ENCODE results near the gene CPNE7.

DNA sequence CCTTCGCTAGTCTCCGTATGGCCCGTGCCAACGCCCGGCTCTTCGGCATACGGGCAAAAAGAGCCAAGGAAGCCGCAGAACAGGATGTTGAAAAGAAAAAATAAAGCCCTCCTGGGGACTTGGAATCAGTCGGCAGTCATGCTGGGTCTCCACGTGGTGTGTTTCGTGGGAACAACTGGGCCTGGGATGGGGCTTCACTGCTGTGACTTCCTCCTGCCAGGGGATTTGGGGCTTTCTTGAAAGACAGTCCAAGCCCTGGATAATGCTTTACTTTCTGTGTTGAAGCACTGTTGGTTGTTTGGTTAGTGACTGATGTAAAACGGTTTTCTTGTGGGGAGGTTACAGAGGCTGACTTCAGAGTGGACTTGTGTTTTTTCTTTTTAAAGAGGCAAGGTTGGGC, 12.6 kb upstream of the CPNE7 start:
- TF ChIP-seq, protein P1, sequence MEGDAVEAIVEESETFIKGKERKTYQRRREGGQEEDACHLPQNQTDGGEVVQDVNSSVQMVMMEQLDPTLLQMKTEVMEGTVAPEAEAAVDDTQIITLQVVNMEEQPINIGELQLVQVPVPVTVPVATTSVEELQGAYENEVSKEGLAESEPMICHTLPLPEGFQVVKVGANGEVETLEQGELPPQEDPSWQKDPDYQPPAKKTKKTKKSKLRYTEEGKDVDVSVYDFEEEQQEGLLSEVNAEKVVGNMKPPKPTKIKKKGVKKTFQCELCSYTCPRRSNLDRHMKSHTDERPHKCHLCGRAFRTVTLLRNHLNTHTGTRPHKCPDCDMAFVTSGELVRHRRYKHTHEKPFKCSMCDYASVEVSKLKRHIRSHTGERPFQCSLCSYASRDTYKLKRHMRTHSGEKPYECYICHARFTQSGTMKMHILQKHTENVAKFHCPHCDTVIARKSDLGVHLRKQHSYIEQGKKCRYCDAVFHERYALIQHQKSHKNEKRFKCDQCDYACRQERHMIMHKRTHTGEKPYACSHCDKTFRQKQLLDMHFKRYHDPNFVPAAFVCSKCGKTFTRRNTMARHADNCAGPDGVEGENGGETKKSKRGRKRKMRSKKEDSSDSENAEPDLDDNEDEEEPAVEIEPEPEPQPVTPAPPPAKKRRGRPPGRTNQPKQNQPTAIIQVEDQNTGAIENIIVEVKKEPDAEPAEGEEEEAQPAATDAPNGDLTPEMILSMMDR (conservative IDR thresholded peaks at IDR 0.05; ENCODE audit: low read depth, low read length), result no peak
- no peak for TF ChIP-seq EZH2 (IDR thresholded peaks at IDR 0.05; ENCODE audit: borderline replicate concordance, low read depth, low read length, poor library complexity, severe bottlenecking)
